ENCODE data around the gene SLC22A1. TPM values are rescaled to one million over a fixed set of nuclear protein-coding genes. Genes with fewer than 3 reads are reported as not detected.

The SLC22A1 gene
- total and polyA plus RNA-seq, 2 of the 4 experiments (the other 2 are of a cell fraction), result 0.10 TPM; not detected in 1

DNA sequence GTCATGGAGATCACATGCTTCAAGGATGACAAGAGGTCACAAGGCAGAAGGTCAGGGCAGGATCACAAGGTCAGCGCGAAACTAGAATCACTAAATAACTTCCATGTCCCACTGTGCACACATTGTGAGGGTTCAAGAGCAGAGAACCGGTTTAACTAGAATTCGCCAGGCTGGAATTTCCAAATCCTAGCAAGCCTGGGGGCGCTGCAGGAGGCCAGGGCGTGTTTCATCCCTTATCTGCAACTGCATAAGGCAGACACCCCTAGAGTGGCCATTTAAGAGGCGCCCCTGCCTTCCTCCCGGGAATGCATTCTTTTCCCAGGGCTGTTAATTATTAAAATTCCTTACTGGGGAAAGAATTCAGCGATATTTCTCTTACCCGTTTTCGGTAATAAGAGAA, 40.2 kb upstream of the SLC22A1 start:
- H2BK15ac ChIP-seq (ENCODE audit: low read depth, low read length), result no peak overlapping the region
- H3K18ac ChIP-seq (ENCODE audit: low read depth, low read length), result no peak overlapping the region
- dilution Hi-C loops (cut with HindIII; ENCODE audit: low sequenced_read_pairs, unreplicated experiment) (no loop called here), in situ Hi-C loops (cut with MboI; ENCODE audit: low sequenced_read_pairs) (no loop called here), intact Hi-C loops (cut with micrococcal nuclease) (no loop called here)
- no peak overlapping the region for H4K8ac ChIP-seq (ENCODE audit: low read depth in 2 of 2, low read length in 2 of 2)
- no peak overlapping the region for H3K23ac ChIP-seq (ENCODE audit: low read depth, low read length)
- no peaks in the 10 kb centered on the region for H3K9me3 ChIP-seq (ENCODE audit: control insufficient read depth, insufficient read depth, low read length)
- H3K79me1 ChIP-seq (ENCODE audit: low read depth in 1 of 2, low read length in 2 of 2), result peaks cover 11 to 17% of the 10 kb centered on the region in 2 experiments
- peaks cover 57% of the 10 kb centered on the region for H3K36me3 ChIP-seq (ENCODE audit: control insufficient read depth, insufficient read depth, low read length)
- no TSS peak for BruUV-seq (replicated peaks)
- no peak overlapping the region for H3K4me3 ChIP-seq (ENCODE audit: insufficient read depth, low read depth, low read length)
- H3K9ac ChIP-seq (ENCODE audit: low read depth, low read length), result no peak overlapping the region
- no peak overlapping the region for H2BK20ac ChIP-seq (ENCODE audit: low read depth, low read length)
- no peak overlapping the region for H4K91ac ChIP-seq (ENCODE audit: insufficient read depth, low read depth, low read length)
- DNase-seq (no peak), ATAC-seq (ENCODE audit: low read depth) (no peak)
- no peak overlapping the region for H4K5ac ChIP-seq (ENCODE audit: low read depth, low read length)
- H3K4me1 ChIP-seq (ENCODE audit: control insufficient read depth, insufficient read depth, low read length), result peaks cover 14% of the 10 kb centered on the region
- TF ChIP-seq CHD1 (IDR thresholded peaks at IDR 0.05; ENCODE audit: low read depth, low read length) (no peak), MAZ (IDR thresholded peaks at IDR 0.05; ENCODE audit: borderline replicate concordance, low read depth, low read length) (no peak)
- TF ChIP-seq, protein P1, sequence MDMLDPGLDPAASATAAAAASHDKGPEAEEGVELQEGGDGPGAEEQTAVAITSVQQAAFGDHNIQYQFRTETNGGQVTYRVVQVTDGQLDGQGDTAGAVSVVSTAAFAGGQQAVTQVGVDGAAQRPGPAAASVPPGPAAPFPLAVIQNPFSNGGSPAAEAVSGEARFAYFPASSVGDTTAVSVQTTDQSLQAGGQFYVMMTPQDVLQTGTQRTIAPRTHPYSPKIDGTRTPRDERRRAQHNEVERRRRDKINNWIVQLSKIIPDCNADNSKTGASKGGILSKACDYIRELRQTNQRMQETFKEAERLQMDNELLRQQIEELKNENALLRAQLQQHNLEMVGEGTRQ (IDR thresholded peaks at IDR 0.05; ENCODE audit: low read depth, low read length), result no peak
- H3K4ac ChIP-seq (ENCODE audit: low read depth, low read length), result no peak overlapping the region
- H3K27me3 ChIP-seq (ENCODE audit: control insufficient read depth, insufficient read depth, low read length), result no peaks in the 10 kb centered on the region
- H2AFZ ChIP-seq (replicated peaks; ENCODE audit: low read length, poor library complexity), result no peak overlapping the region
- H3K4me2 ChIP-seq (ENCODE audit: low read depth, low read length), result no peak overlapping the region
- H2AK9ac ChIP-seq (replicated peaks; ENCODE audit: low read depth, low read length, poor library complexity), result no peak overlapping the region
- no peak overlapping the region for H3K27ac ChIP-seq (ENCODE audit: insufficient read depth, low read length)
- peaks cover 20% of the 10 kb centered on the region for H3K9me1 ChIP-seq (ENCODE audit: insufficient read depth, low read length)
- H2BK120ac ChIP-seq (ENCODE audit: low read depth, low read length), result no peak overlapping the region
- no peak overlapping the region for H3K56ac ChIP-seq (ENCODE audit: extremely low read depth, insufficient read depth, low read length)
- 83% methylated on average over 1 of the region's 11 CpGs; no CpG with 5 or more reads in 1 of the 2 experiments for WGBS, 2 experiments (ENCODE audit: extremely low coverage in 2 of 2, insufficient read length in 1 of 2)
- CTCF ChIA-PET, result interaction anchor here (0.6 to 1.4 kb wide), 3 partner anchors 58 to 374 kb away, joined by 3 to 5 read pairs (median 4); no protein-coding TSS in a partner anchor
- no peak overlapping the region for H2AK5ac ChIP-seq (ENCODE audit: low read depth, low read length)
- POLR2A ChIA-PET (ENCODE audit: unreplicated experiment), result no interaction called here
- H3K14ac ChIP-seq (replicated peaks; ENCODE audit: low read depth, low read length), result no peak overlapping the region
- H2BK5ac ChIP-seq (ENCODE audit: low read depth, low read length, poor library complexity, severe bottlenecking), result no peak overlapping the region
- H4K20me1 ChIP-seq (ENCODE audit: insufficient read depth, low read length), result no peaks in the 10 kb centered on the region; the same call in 1 of the 2 replicates
